ENCODE results near the gene GULP1. TPM values are rescaled to one million over a fixed set of nuclear protein-coding genes. Genes with fewer than 3 reads are reported as not detected.

The GULP1 gene
- polyA plus RNA-seq, 1 donor (not counting 4 experiments of a cell fraction or from before 2014, with no cell fraction given), result 11.7 TPM

GRCh38 chr2:188435115-188435514 is 143.4 kb downstream of the GULP1 start:
- H3K79me2 ChIP-seq (ENCODE audit: control insufficient read depth, insufficient read depth, low read length), result no peaks in the 10 kb centered on the region
- no peak overlapping the region for H3K4me2 ChIP-seq (ENCODE audit: control insufficient read depth, extremely low read depth, insufficient read depth, low read depth, low read length)

GRCh38 chr2:188437537-188437936 is 145.9 kb downstream of the GULP1 start:
- peaks cover 3% of the 10 kb centered on the region for H3K9me3 ChIP-seq (ENCODE audit: control insufficient read depth, low read depth, low read length)
- no peaks in the 10 kb centered on the region for H3K4me1 ChIP-seq (ENCODE audit: control insufficient read depth, extremely low read depth, insufficient read depth, low read length)
- no peak overlapping the region for H3K4me3 ChIP-seq (ENCODE audit: control insufficient read depth in 2 of 3, extremely low read depth in 1 of 3, insufficient read depth in 2 of 3, low read depth in 1 of 3, low read length in 3 of 3)
- H3K9me1 ChIP-seq (ENCODE audit: control insufficient read depth, extremely low read depth, insufficient read depth, low read length), result no peaks in the 10 kb centered on the region
- H3K9ac ChIP-seq (ENCODE audit: control insufficient read depth, extremely low read depth, insufficient read depth, low read length), result no peak overlapping the region
- no peaks in the 10 kb centered on the region for H4K20me1 ChIP-seq (ENCODE audit: control insufficient read depth, extremely low read depth, insufficient read depth, low read length)
- no peak overlapping the region for H3K4me2 ChIP-seq (ENCODE audit: control insufficient read depth, extremely low read depth, insufficient read depth, low read depth, low read length)
- H3K36me3 ChIP-seq (ENCODE audit: control insufficient read depth in 2 of 2, extremely low read depth in 1 of 2, insufficient read depth in 2 of 2, low read length in 2 of 2), result no peaks in the 10 kb centered on the region
- H2AFZ ChIP-seq (ENCODE audit: control insufficient read depth, low read length), result no peak overlapping the region
- H3K79me2 ChIP-seq (ENCODE audit: control insufficient read depth, insufficient read depth, low read length), result no peaks in the 10 kb centered on the region
- H3K27me3 ChIP-seq (ENCODE audit: control insufficient read depth, extremely low read depth, insufficient read depth, low read length), result no peaks in the 10 kb centered on the region
- dilution Hi-C loops (cut with MboI; ENCODE audit: extremely low pct_ligation_motif_present, low sequenced_read_pairs), result no loop called here
- TF ChIP-seq EZH2 (IDR thresholded peaks at IDR 0.05; ENCODE audit: low read length), result no peak
- DNase-seq (ENCODE audit: low read depth, low spot score) (no peak), FAIRE-seq (no peak)
- H3K27ac ChIP-seq (ENCODE audit: control insufficient read depth, insufficient read depth, low read length), result no peak overlapping the region

More at GRCh38 chr2:188435115-188435514, 143.4 kb downstream of the GULP1 start:
- Histone ChIP-seq H3K4me3 (ENCODE audit: control insufficient read depth in 2 of 3, extremely low read depth in 1 of 3, insufficient read depth in 2 of 3, low read depth in 1 of 3, low read length in 3 of 3) (no peak overlapping the region), H2AFZ (ENCODE audit: control insufficient read depth, low read length) (no peak overlapping the region), H3K27ac (ENCODE audit: control insufficient read depth, insufficient read depth, low read length) (no peak overlapping the region), H3K36me3 (ENCODE audit: control insufficient read depth in 2 of 2, extremely low read depth in 1 of 2, insufficient read depth in 2 of 2, low read length in 2 of 2) (no peaks in the 10 kb centered on the region), H3K9me3 (ENCODE audit: control insufficient read depth, low read depth, low read length) (peaks cover 3% of the 10 kb centered on the region), H3K4me1 (ENCODE audit: control insufficient read depth, extremely low read depth, insufficient read depth, low read length) (no peaks in the 10 kb centered on the region), H3K9me1 (ENCODE audit: control insufficient read depth, extremely low read depth, insufficient read depth, low read length) (no peaks in the 10 kb centered on the region), H3K27me3 (ENCODE audit: control insufficient read depth, extremely low read depth, insufficient read depth, low read length) (no peaks in the 10 kb centered on the region), H3K9ac (ENCODE audit: control insufficient read depth, extremely low read depth, insufficient read depth, low read length) (no peak overlapping the region), H4K20me1 (ENCODE audit: control insufficient read depth, extremely low read depth, insufficient read depth, low read length) (no peaks in the 10 kb centered on the region)
- dilution Hi-C loops (cut with MboI; ENCODE audit: extremely low pct_ligation_motif_present, low sequenced_read_pairs), result no loop called here
- FAIRE-seq (no peak), DNase-seq (ENCODE audit: low read depth, low spot score) (no peak)
- TF ChIP-seq CTCF (optimal IDR thresholded peaks at IDR 0.05 in 1 of 3, IDR thresholded peaks at IDR 0.05 in 1 of 3, conservative IDR thresholded peaks at IDR 0.05 in 1 of 3; ENCODE audit: extremely low read depth in 1 of 3, insufficient read depth in 2 of 3, low read length in 3 of 3), result no peak
- TF ChIP-seq EZH2 (IDR thresholded peaks at IDR 0.05; ENCODE audit: low read length), result no peak

- Histone ChIP-seq H3K79me2 (ENCODE audit: control insufficient read depth, insufficient read depth, low read length) (no peaks in the 10 kb centered on the region), H3K9me3 (ENCODE audit: control insufficient read depth, low read depth, low read length) (peaks cover 3% of the 10 kb centered on the region), H2AFZ (ENCODE audit: control insufficient read depth, low read length) (no peak overlapping the region), H3K27me3 (ENCODE audit: control insufficient read depth, extremely low read depth, insufficient read depth, low read length) (no peaks in the 10 kb centered on the region), H3K4me3 (ENCODE audit: control insufficient read depth in 2 of 3, extremely low read depth in 1 of 3, insufficient read depth in 2 of 3, low read depth in 1 of 3, low read length in 3 of 3) (no peak overlapping the region), H3K9me1 (ENCODE audit: control insufficient read depth, extremely low read depth, insufficient read depth, low read length) (no peaks in the 10 kb centered on the region), H3K4me2 (ENCODE audit: control insufficient read depth, extremely low read depth, insufficient read depth, low read depth, low read length) (no peak overlapping the region), H4K20me1 (ENCODE audit: control insufficient read depth, extremely low read depth, insufficient read depth, low read length) (no peaks in the 10 kb centered on the region), H3K4me1 (ENCODE audit: control insufficient read depth, extremely low read depth, insufficient read depth, low read length) (no peaks in the 10 kb centered on the region), H3K9ac (ENCODE audit: control insufficient read depth, extremely low read depth, insufficient read depth, low read length) (no peak overlapping the region), H3K36me3 (ENCODE audit: control insufficient read depth in 2 of 2, extremely low read depth in 1 of 2, insufficient read depth in 2 of 2, low read length in 2 of 2) (no peaks in the 10 kb centered on the region), H3K27ac (ENCODE audit: control insufficient read depth, insufficient read depth, low read length) (no peak overlapping the region)
- no peak for DNase-seq (ENCODE audit: low read depth, low spot score)
- dilution Hi-C loops (cut with MboI; ENCODE audit: extremely low pct_ligation_motif_present, low sequenced_read_pairs), result no loop called here
- TF ChIP-seq CTCF (optimal IDR thresholded peaks at IDR 0.05 in 1 of 3, IDR thresholded peaks at IDR 0.05 in 1 of 3, conservative IDR thresholded peaks at IDR 0.05 in 1 of 3; ENCODE audit: extremely low read depth in 1 of 3, insufficient read depth in 2 of 3, low read length in 3 of 3), result no peak
- no peak for TF ChIP-seq EZH2 (IDR thresholded peaks at IDR 0.05; ENCODE audit: low read length)
- no peak for FAIRE-seq
Observed at GRCh38 chr2:188439986-188440385, 148.3 kb downstream of the GULP1 start.
